ENCODE data around the gene TUBB2B. TPM values are rescaled to one million over a fixed set of nuclear protein-coding genes. Genes with fewer than 3 reads are reported as not detected.
A peak's percentile ranks its signal among the peaks of the same experiment; 100 is the strongest.

The TUBB2B gene
- total and polyA plus RNA-seq, 9 of the 15 experiments (the other 6 are each of a cell fraction or from before 2014, with no cell fraction given): 0.11 to 9.7 (median 4.6) TPM

DNA sequence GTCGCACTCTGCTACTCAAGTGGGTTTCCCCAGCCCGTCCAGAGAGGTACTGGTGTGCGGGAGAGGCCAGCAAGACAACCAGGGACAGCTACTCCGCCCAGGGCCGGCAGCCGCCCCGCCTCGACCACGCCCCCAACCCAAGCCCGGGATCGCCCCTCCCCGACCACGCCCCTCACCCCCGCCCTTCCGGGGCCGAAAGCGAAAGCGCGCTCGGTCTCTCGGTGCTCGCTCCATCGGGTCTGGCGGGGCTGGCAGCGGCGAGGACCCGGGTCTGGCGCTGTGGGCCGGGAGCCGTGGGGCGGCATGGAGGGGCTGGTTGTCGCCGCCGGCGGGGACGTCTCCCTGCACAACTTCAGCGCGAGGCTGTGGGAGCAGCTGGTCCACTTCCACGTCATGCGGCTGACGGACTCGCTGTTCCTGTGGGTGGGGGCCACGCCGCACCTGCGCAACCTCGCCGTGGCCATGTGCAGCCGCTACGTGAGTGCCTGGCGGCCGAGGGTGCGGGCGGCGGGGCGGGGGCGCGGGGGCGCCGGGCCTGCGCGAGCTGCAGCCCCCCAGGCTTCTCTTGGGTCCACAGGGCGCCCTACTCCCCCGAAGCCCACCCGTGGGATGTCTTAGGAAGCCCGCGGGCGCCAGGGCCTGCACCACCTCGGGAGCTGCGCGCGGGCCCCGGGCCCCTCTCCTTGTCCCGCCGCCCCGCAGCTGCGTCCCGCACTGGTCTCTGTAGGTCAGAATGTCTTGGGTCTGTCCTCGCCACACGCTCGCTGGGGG, 31.5 kb upstream of the TUBB2B start, which contains the start of gene PSMG4 (continued):
- TF ChIP-seq XRCC5 (IDR thresholded peaks at IDR 0.05; ENCODE audit: low read depth, low read length) (0 out of 2 replicates have a peak, but pooled peaks have one; percentile 59), NFIX (CRISPR knock-in tag; IDR thresholded peaks at IDR 0.05; ENCODE audit: low read depth) (no peak), ZNF316 (IDR thresholded peaks at IDR 0.05) (no peak), HDAC6 (IDR thresholded peaks at IDR 0.05; ENCODE audit: low read depth, low read length) (no peak), CEBPB (tag; IDR thresholded peaks at IDR 0.05) (no peak), ZFX (CRISPR knock-in tag; IDR thresholded peaks at IDR 0.05) (peak; percentile 73), E2F4 (CRISPR knock-in tag; IDR thresholded peaks at IDR 0.05; ENCODE audit: low read depth) (no peak)
- TF ChIP-seq, protein P1, sequence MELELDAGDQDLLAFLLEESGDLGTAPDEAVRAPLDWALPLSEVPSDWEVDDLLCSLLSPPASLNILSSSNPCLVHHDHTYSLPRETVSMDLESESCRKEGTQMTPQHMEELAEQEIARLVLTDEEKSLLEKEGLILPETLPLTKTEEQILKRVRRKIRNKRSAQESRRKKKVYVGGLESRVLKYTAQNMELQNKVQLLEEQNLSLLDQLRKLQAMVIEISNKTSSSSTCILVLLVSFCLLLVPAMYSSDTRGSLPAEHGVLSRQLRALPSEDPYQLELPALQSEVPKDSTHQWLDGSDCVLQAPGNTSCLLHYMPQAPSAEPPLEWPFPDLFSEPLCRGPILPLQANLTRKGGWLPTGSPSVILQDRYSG (tag; conservative IDR thresholded peaks at IDR 0.05; ENCODE audit: low read depth): no peak
- TF ChIP-seq, protein P2, sequence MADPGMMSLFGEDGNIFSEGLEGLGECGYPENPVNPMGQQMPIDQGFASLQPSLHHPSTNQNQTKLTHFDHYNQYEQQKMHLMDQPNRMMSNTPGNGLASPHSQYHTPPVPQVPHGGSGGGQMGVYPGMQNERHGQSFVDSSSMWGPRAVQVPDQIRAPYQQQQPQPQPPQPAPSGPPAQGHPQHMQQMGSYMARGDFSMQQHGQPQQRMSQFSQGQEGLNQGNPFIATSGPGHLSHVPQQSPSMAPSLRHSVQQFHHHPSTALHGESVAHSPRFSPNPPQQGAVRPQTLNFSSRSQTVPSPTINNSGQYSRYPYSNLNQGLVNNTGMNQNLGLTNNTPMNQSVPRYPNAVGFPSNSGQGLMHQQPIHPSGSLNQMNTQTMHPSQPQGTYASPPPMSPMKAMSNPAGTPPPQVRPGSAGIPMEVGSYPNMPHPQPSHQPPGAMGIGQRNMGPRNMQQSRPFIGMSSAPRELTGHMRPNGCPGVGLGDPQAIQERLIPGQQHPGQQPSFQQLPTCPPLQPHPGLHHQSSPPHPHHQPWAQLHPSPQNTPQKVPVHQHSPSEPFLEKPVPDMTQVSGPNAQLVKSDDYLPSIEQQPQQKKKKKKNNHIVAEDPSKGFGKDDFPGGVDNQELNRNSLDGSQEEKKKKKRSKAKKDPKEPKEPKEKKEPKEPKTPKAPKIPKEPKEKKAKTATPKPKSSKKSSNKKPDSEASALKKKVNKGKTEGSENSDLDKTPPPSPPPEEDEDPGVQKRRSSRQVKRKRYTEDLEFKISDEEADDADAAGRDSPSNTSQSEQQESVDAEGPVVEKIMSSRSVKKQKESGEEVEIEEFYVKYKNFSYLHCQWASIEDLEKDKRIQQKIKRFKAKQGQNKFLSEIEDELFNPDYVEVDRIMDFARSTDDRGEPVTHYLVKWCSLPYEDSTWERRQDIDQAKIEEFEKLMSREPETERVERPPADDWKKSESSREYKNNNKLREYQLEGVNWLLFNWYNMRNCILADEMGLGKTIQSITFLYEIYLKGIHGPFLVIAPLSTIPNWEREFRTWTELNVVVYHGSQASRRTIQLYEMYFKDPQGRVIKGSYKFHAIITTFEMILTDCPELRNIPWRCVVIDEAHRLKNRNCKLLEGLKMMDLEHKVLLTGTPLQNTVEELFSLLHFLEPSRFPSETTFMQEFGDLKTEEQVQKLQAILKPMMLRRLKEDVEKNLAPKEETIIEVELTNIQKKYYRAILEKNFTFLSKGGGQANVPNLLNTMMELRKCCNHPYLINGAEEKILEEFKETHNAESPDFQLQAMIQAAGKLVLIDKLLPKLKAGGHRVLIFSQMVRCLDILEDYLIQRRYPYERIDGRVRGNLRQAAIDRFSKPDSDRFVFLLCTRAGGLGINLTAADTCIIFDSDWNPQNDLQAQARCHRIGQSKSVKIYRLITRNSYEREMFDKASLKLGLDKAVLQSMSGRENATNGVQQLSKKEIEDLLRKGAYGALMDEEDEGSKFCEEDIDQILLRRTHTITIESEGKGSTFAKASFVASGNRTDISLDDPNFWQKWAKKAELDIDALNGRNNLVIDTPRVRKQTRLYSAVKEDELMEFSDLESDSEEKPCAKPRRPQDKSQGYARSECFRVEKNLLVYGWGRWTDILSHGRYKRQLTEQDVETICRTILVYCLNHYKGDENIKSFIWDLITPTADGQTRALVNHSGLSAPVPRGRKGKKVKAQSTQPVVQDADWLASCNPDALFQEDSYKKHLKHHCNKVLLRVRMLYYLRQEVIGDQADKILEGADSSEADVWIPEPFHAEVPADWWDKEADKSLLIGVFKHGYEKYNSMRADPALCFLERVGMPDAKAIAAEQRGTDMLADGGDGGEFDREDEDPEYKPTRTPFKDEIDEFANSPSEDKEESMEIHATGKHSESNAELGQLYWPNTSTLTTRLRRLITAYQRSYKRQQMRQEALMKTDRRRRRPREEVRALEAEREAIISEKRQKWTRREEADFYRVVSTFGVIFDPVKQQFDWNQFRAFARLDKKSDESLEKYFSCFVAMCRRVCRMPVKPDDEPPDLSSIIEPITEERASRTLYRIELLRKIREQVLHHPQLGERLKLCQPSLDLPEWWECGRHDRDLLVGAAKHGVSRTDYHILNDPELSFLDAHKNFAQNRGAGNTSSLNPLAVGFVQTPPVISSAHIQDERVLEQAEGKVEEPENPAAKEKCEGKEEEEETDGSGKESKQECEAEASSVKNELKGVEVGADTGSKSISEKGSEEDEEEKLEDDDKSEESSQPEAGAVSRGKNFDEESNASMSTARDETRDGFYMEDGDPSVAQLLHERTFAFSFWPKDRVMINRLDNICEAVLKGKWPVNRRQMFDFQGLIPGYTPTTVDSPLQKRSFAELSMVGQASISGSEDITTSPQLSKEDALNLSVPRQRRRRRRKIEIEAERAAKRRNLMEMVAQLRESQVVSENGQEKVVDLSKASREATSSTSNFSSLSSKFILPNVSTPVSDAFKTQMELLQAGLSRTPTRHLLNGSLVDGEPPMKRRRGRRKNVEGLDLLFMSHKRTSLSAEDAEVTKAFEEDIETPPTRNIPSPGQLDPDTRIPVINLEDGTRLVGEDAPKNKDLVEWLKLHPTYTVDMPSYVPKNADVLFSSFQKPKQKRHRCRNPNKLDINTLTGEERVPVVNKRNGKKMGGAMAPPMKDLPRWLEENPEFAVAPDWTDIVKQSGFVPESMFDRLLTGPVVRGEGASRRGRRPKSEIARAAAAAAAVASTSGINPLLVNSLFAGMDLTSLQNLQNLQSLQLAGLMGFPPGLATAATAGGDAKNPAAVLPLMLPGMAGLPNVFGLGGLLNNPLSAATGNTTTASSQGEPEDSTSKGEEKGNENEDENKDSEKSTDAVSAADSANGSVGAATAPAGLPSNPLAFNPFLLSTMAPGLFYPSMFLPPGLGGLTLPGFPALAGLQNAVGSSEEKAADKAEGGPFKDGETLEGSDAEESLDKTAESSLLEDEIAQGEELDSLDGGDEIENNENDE (IDR thresholded peaks at IDR 0.05; ENCODE audit: low read depth, low read length): no peak
